GM23248 (cell line): ENCODE data around the gene ADAM19. TPM values are rescaled to one million over a fixed set of nuclear protein-coding genes. Genes with fewer than 3 reads are reported as not detected.

Experiments used
- DNase-seq: peaks from one replicate; pipeline ENCODE4 v3.0.0-alpha.2; 2015
- H2AFZ ChIP-seq: fragments of 200-600 bp; sonication (generic); 2 replicates; pipeline ENCODE4 v1.6.1; 2016; ENCODE audit warnings: antibody characterized with exemption
- H3F3A ChIP-seq: fragments of 200-600 bp; sonication (generic); 2 replicates; pipeline ENCODE4 v1.6.1; 2016; ENCODE audit warnings: mild to moderate bottlenecking, antibody characterized with exemption, mixed run types; ENCODE audit not compliant: insufficient read depth
- H3K27ac ChIP-seq: fragments of 200-600 bp; sonication (generic); 2 replicates; pipeline ENCODE4 v1.5.1; 2016; ENCODE audit warnings: mild to moderate bottlenecking
- H3K27me3 ChIP-seq: fragments of 200-600 bp; sonication (generic); replicated peaks from 2 replicates; pipeline ENCODE4 v1.6.1; 2016; ENCODE audit warnings: mild to moderate bottlenecking; ENCODE audit not compliant: insufficient read depth
- H3K36me3 ChIP-seq: fragments of 200-600 bp; sonication (generic); 2 replicates; pipeline ENCODE4 v1.6.1; 2016; ENCODE audit warnings: low read depth, mild to moderate bottlenecking
- H3K4me1 ChIP-seq: fragments of 200-600 bp; sonication (generic); 2 replicates; pipeline ENCODE4 v1.6.1; 2016; ENCODE audit warnings: mild to moderate bottlenecking; ENCODE audit not compliant: insufficient read depth
- H3K4me2 ChIP-seq: fragments of 200-600 bp; sonication (generic); one replicate; pipeline ENCODE4 v1.6.1; 2016; ENCODE audit warnings: mild to moderate bottlenecking; ENCODE audit not compliant: unreplicated experiment
- H3K4me3 ChIP-seq: fragments of 200-600 bp; sonication (generic); 2 replicates; pipeline ENCODE4 v1.5.1; 2016; ENCODE audit warnings: mild to moderate bottlenecking
- H3K79me2 ChIP-seq: fragments of 200-600 bp; sonication (generic); 2 replicates; pipeline ENCODE4 v1.6.1; 2016; ENCODE audit warnings: mild to moderate bottlenecking; ENCODE audit not compliant: insufficient read depth
- H3K9ac ChIP-seq: fragments of 200-600 bp; sonication (generic); 2 replicates; pipeline ENCODE4 v1.6.1; 2016; ENCODE audit warnings: mild to moderate bottlenecking
- H3K9me2 ChIP-seq: fragments of 200-600 bp; sonication (generic); 2 replicates; pipeline ENCODE4 v1.6.1; 2016; ENCODE audit warnings: mixed run types, mild to moderate bottlenecking, moderate library complexity; ENCODE audit not compliant: insufficient read depth
- H3K9me3 ChIP-seq: fragments of 200-600 bp; sonication (generic); one replicate; pipeline ENCODE4 v1.6.1; 2017; ENCODE audit warnings: low read depth
- H4K20me1 ChIP-seq: fragments of 200-600 bp; sonication (generic); 2 replicates; pipeline ENCODE4 v1.6.0; 2016; ENCODE audit not compliant: insufficient read depth
- EZH2 ChIP-seq: fragments of 200-600 bp; sonication (generic); IDR thresholded peaks from 2 replicates; pipeline ENCODE4 v1.6.1; 2018; ENCODE audit warnings: antibody characterized with exemption, mild to moderate bottlenecking; ENCODE audit not compliant: insufficient read depth, poor library complexity, severe bottlenecking
- EZH2phosphoT487 ChIP-seq: fragments of 200-600 bp; sonication (generic); IDR thresholded peaks from 2 replicates; pipeline ENCODE4 v1.6.1; 2018; ENCODE audit warnings: antibody characterized with exemption, moderate library complexity, mild to moderate bottlenecking, low read depth; ENCODE audit not compliant: insufficient read depth
- WGBS, 2 experiments: methylation state at CpG; one replicate each; pipeline ENCODE4 v1.1.6; 2015 to 2017; ENCODE audit warnings: low lambda C conversion rate in 2 of 2, low coverage in 1 of 2; ENCODE audit errors: missing lambda C conversion rate in 2 of 2; 5-methylcytosine and 5-hydroxymethylcytosine counted together
- in situ Hi-C: fragments of 300-500 bp; cut with MboI; formaldehyde crosslinking; loops from 2 replicates; pipeline ENCODE4 v1.15.0; 2020
- polyA plus RNA-seq: library from polyadenylated mRNA; unstranded; fragments of >200 nt; fragmentation: Nextera tagmentation; extraction: Ambion mirVana; gene quantifications from 2 replicates; pipeline ENCODE4 v1.2.1, GENCODE V29; 2016
- total RNA-seq: library from RNA; depleted of rRNA; stranded (reverse); fragments of >200 nt; shearing (Covaris generic); gene quantifications from 2 replicates; pipeline ENCODE4 v1.2.3, GENCODE V29; 2014

The ADAM19 gene
- total and polyA plus RNA-seq, 2 experiments from 2014 or later = 18.1 to 20.5 TPM

GRCh38 chr5:157491471-157491995 is 84.0 kb downstream of the ADAM19 start:
- 78 to 81% methylated on average over 11 of the region's 11 CpGs for WGBS, 2 experiments
- Histone ChIP-seq H3K36me3 (no peaks in the 10 kb centered on the region), H3K4me3 (no peak overlapping the region), H3K9ac (no peak overlapping the region), H4K20me1 (no peaks in the 10 kb centered on the region), H3K4me2 (no peak overlapping the region), H2AFZ (no peak overlapping the region), H3K27ac (no peak overlapping the region), H3K9me3 (no peaks in the 10 kb centered on the region), H3K4me1 (no peaks in the 10 kb centered on the region), H3F3A (no peaks in the 10 kb centered on the region), H3K79me2 (no peaks in the 10 kb centered on the region), H3K9me2 (no peaks in the 10 kb centered on the region), H3K27me3 (no peaks in the 10 kb centered on the region)
- in situ Hi-C loops = loop anchor here (25.0 kb wide), 1 partner anchor 221 kb away; no protein-coding TSS in a partner anchor
- no peak for TF ChIP-seq EZH2phosphoT487
- no peak for TF ChIP-seq EZH2
- no peak for DNase-seq

- in situ Hi-C loops = loop anchor here (25.0 kb wide), 1 partner anchor 225 kb away; no protein-coding TSS in a partner anchor
- Histone ChIP-seq H3K9me3 (no peaks in the 10 kb centered on the region), H2AFZ (no peak overlapping the region), H3K27ac (no peak overlapping the region), H3K36me3 (peaks cover 4% of the 10 kb centered on the region; the same call in 1 of the 2 replicates), H3K4me3 (no peak overlapping the region), H3F3A (peaks cover 12% of the 10 kb centered on the region; the same call in 1 of the 2 replicates), H3K4me1 (peaks cover 4% of the 10 kb centered on the region; the same call in 1 of the 2 replicates), H3K27me3 (no peaks in the 10 kb centered on the region), H3K4me2 (no peak overlapping the region), H3K79me2 (no peaks in the 10 kb centered on the region), H3K9me2 (no peaks in the 10 kb centered on the region), H3K9ac (no peak overlapping the region), H4K20me1 (no peaks in the 10 kb centered on the region)
- DNase-seq = no peak
- WGBS, 2 experiments = 88 to 90% methylated on average over 3 of the region's 3 CpGs
- TF ChIP-seq EZH2 (no peak), EZH2phosphoT487 (no peak)
Measured at GRCh38 chr5:157487358-157487757, 88.2 kb downstream of the ADAM19 start.

GRCh38 chr5:157486861-157487260 is 88.7 kb downstream of the ADAM19 start:
- no peaks in the 10 kb centered on the region for H3K79me2 ChIP-seq
- no peak overlapping the region for H2AFZ ChIP-seq
- no peak overlapping the region for H3K27ac ChIP-seq
- WGBS, 2 experiments = 85 to 95% methylated on average over 3 of the region's 3 CpGs
- DNase-seq = no peak
- in situ Hi-C loops = loop anchor here (25.0 kb wide), 1 partner anchor 225 kb away; no protein-coding TSS in a partner anchor
- no peak for TF ChIP-seq EZH2phosphoT487
- TF ChIP-seq EZH2 = no peak
- peaks cover 4% of the 10 kb centered on the region; the same call in 1 of the 2 replicates for H3K36me3 ChIP-seq
- H3K4me1 ChIP-seq = peaks cover 4% of the 10 kb centered on the region; the same call in 1 of the 2 replicates
- H3K4me3 ChIP-seq = no peak overlapping the region
- no peak overlapping the region for H3K4me2 ChIP-seq
- H3F3A ChIP-seq = peaks cover 12% of the 10 kb centered on the region; the same call in 1 of the 2 replicates
- H4K20me1 ChIP-seq = no peaks in the 10 kb centered on the region
- no peaks in the 10 kb centered on the region for H3K9me2 ChIP-seq
- H3K9me3 ChIP-seq = no peaks in the 10 kb centered on the region
- H3K9ac ChIP-seq = no peak overlapping the region
- H3K27me3 ChIP-seq = no peaks in the 10 kb centered on the region

- Histone ChIP-seq H4K20me1 (no peaks in the 10 kb centered on the region), H3K79me2 (no peaks in the 10 kb centered on the region), H3K9ac (no peak overlapping the region), H3K9me3 (no peaks in the 10 kb centered on the region), H3K9me2 (no peaks in the 10 kb centered on the region), H2AFZ (no peak overlapping the region), H3K36me3 (peaks cover 4% of the 10 kb centered on the region; the same call in 1 of the 2 replicates), H3K27ac (no peak overlapping the region), H3K27me3 (no peaks in the 10 kb centered on the region), H3K4me3 (no peak overlapping the region), H3K4me1 (peaks cover 4% of the 10 kb centered on the region; the same call in 1 of the 2 replicates), H3F3A (peaks cover 12% of the 10 kb centered on the region; the same call in 1 of the 2 replicates), H3K4me2 (no peak overlapping the region)
- DNase-seq = no peak
- in situ Hi-C loops = loop anchor here (25.0 kb wide), 1 partner anchor 226 kb away; no protein-coding TSS in a partner anchor
- WGBS, 2 experiments = 92 to 97% methylated on average over 8 of the region's 8 CpGs
- TF ChIP-seq EZH2phosphoT487 (no peak), EZH2 (no peak)
Measured at GRCh38 chr5:157486221-157486681, 89.3 kb downstream of the ADAM19 start.
